ENCODE data around the gene GPC4.

The GPC4 gene

GRCh38 chrX:133415276-133416105 is at the start of gene GPC4:
GPC4 (minus strand) TSS chrX:133415489; CDS start chrX:133414965, 524 bp downstream.
- DNase-seq: no peak

GRCh38 chrX:133461231-133461630 is 45.9 kb upstream of the GPC4 start:
- no peak for DNase-seq

- DNase-seq: no peak
Observed at GRCh38 chrX:133454924-133455323, 39.6 kb upstream of the GPC4 start.

GRCh38 chrX:133454491-133454914 is 39.2 kb upstream of the GPC4 start:
- no peak for DNase-seq

GRCh38 chrX:133448512-133449076 is 33.3 kb upstream of the GPC4 start:
- DNase-seq: no peak

GRCh38 chrX:133444952-133445831 is 29.9 kb upstream of the GPC4 start:
- DNase-seq: no peak

GRCh38 chrX:133444196-133444595 is 28.9 kb upstream of the GPC4 start:
- DNase-seq: no peak

GRCh38 chrX:133440797-133441163 is 25.5 kb upstream of the GPC4 start:
- DNase-seq: no peak

- DNase-seq: no peak
Observed at GRCh38 chrX:133440081-133440796, 24.9 kb upstream of the GPC4 start.

- no peak for DNase-seq
Observed at GRCh38 chrX:133437766-133438165, 22.5 kb upstream of the GPC4 start.

GRCh38 chrX:133437356-133437755 is 22.1 kb upstream of the GPC4 start:
- DNase-seq: no peak

GRCh38 chrX:133435544-133436124 is 20.3 kb upstream of the GPC4 start:
- DNase-seq: no peak

GRCh38 chrX:133434197-133434820 is 19.0 kb upstream of the GPC4 start:
- no peak for DNase-seq

- DNase-seq: no peak
Observed at GRCh38 chrX:133419911-133420310, 4.6 kb upstream of the GPC4 start.

GRCh38 chrX:133418588-133418987 is 3.3 kb upstream of the GPC4 start:
- no peak for DNase-seq

- no peak for DNase-seq
Observed at GRCh38 chrX:133417364-133417763, 2.1 kb upstream of the GPC4 start.

- no peak for DNase-seq
Observed at GRCh38 chrX:133414406-133415275, 648 bp downstream of the GPC4 start.

GRCh38 chrX:133413218-133413925 is 1.9 kb downstream of the GPC4 start:
- DNase-seq: no peak

- DNase-seq: no peak
Observed at GRCh38 chrX:133412665-133413064, 2.6 kb downstream of the GPC4 start.

GRCh38 chrX:133412246-133412645 is 3.0 kb downstream of the GPC4 start:
- no peak for DNase-seq

All from NCI-H187 (cell line).